Choroid plexus epithelial cell (primary cell): ENCODE data around the gene ERC1.

Source experiments
- DNase-seq: peaks from one replicate; pipeline ENCODE4 v3.0.0-alpha.2; 2010; ENCODE audit warnings: low read depth
- H3K4me3 ChIP-seq: 2 replicates; pipeline ENCODE4 v1.5.1; 2011; ENCODE audit warnings: low read depth, mild to moderate bottlenecking, control low read depth, low read length, moderate library complexity
- CTCF ChIP-seq: conservative IDR thresholded peaks from 2 replicates; pipeline ENCODE4 v1.5.1; 2011; ENCODE audit warnings: low read depth, mild to moderate bottlenecking, control low read depth, inconsistent platforms, low read length, moderate library complexity

The ERC1 gene

GRCh38 chr12:1019283-1019682, 28.3 kb downstream of the ERC1 start:
- H3K4me3 ChIP-seq = no peak overlapping the region
- no peak for TF ChIP-seq CTCF
- peak; percentile 31 for DNase-seq

GRCh38 chr12:1020389-1020788, 29.4 kb downstream of the ERC1 start:
- DNase-seq = no peak
- no peak overlapping the region for H3K4me3 ChIP-seq
- no peak for TF ChIP-seq CTCF

- H3K4me3 ChIP-seq = no peak overlapping the region
- peak; percentile 36 for DNase-seq
- no peak for TF ChIP-seq CTCF
Measured at GRCh38 chr12:1022032-1022970, 31.3 kb downstream of the ERC1 start.

- DNase-seq = no peak
- no peak for TF ChIP-seq CTCF
- H3K4me3 ChIP-seq = no peak overlapping the region
Measured at GRCh38 chr12:1030779-1031178, 39.8 kb downstream of the ERC1 start.

GRCh38 chr12:1034243-1034642, 43.2 kb downstream of the ERC1 start:
- TF ChIP-seq CTCF = no peak
- H3K4me3 ChIP-seq = no peak overlapping the region
- DNase-seq = no peak

- TF ChIP-seq CTCF = no peak
- H3K4me3 ChIP-seq = no peak overlapping the region
- DNase-seq = no peak
Measured at GRCh38 chr12:1034751-1035457, 43.9 kb downstream of the ERC1 start.
